HepG2 (cell line): ENCODE data around the gene FOLR2.

ENCODE experiments used
- ADNP ChIP-seq: sonication (generic); formaldehyde crosslinking; IDR thresholded peaks from 2 replicates; pipeline ENCODE4 v1.4.0; 2020; ENCODE audit warnings: missing genetic modification reagents
- ESRRA ChIP-seq: sonication (generic); formaldehyde crosslinking; IDR thresholded peaks from 2 replicates; pipeline ENCODE4 v1.5.1; 2020; ENCODE audit warnings: mild to moderate bottlenecking, low read depth, missing genetic modification reagents
- HIVEP1 ChIP-seq: sonication (generic); formaldehyde crosslinking; IDR thresholded peaks from 2 replicates; pipeline ENCODE4 v1.4.0; 2020; ENCODE audit warnings: mild to moderate bottlenecking, missing genetic modification reagents
- TEAD2 ChIP-seq: sonication (generic); formaldehyde crosslinking; IDR thresholded peaks from 2 replicates; pipeline ENCODE4 v1.9.0; 2021; ENCODE audit warnings: missing genetic modification reagents
- TP53 ChIP-seq: sonication (generic); formaldehyde crosslinking; conservative IDR thresholded peaks from 2 replicates; pipeline ENCODE4 v1.4.0; 2020; ENCODE audit warnings: missing genetic modification reagents
- ZNF605 ChIP-seq: sonication (generic); formaldehyde crosslinking; IDR thresholded peaks from 2 replicates; pipeline ENCODE4 v1.8.0; 2022; ENCODE audit warnings: mild to moderate bottlenecking, missing genetic modification reagents
- TF ChIP-seq, protein P1 (sequence below): sonication (generic); formaldehyde crosslinking; IDR thresholded peaks from 2 replicates; pipeline ENCODE4 v1.4.0; 2020; ENCODE audit warnings: mild to moderate bottlenecking, low read depth, missing genetic modification reagents
- TF ChIP-seq, protein P2 (sequence below): sonication (generic); formaldehyde crosslinking; IDR thresholded peaks from 2 replicates; pipeline ENCODE4 v1.4.0; 2020; ENCODE audit warnings: missing genetic modification reagents, borderline replicate concordance

DNA sequence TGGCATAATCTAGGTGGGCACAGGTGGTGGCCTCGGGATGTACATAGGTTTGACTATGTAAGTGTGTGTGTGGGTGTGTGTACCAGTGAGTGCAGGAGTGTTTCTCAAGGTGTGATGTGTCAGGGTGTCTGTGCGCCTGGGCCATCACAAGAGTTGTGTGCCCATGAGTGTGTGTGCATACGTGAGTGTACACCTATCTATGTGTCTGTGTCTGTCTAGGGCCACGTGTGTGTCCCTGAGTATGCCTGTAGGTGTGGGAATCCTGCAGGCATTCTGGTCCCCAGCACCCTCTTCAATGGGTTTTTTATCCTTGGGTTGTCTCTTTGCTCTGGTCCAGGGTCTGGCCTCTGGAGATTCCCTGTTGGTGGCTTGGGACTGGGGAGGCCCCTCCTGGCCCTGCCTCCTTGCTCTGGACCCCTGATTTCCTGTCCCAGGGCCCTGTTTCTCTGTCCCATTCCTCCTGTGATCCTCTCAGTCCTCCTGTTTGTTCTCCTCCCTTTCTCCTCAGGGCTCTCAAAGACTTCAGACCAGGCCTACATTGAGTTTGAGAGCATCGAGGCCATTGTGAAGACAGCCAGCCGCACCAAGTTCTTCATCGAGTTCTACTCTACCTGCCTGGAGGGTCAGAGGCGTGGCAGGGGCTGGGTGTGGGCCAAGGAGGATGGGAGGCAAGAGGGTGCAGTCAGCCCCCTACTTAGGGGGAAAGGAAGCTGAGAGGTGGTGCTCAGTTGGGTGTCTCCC, 17.3 kb downstream of the FOLR2 start:
- TF ChIP-seq TEAD2 (no peak), ZNF605 (CRISPR knock-in tag) (no peak), ESRRA (CRISPR knock-in tag) (no peak), ADNP (CRISPR knock-in tag) (no peak), TP53 (CRISPR knock-in tag) (no peak), HIVEP1 (CRISPR knock-in tag) (no peak)
- TF ChIP-seq, protein P1, sequence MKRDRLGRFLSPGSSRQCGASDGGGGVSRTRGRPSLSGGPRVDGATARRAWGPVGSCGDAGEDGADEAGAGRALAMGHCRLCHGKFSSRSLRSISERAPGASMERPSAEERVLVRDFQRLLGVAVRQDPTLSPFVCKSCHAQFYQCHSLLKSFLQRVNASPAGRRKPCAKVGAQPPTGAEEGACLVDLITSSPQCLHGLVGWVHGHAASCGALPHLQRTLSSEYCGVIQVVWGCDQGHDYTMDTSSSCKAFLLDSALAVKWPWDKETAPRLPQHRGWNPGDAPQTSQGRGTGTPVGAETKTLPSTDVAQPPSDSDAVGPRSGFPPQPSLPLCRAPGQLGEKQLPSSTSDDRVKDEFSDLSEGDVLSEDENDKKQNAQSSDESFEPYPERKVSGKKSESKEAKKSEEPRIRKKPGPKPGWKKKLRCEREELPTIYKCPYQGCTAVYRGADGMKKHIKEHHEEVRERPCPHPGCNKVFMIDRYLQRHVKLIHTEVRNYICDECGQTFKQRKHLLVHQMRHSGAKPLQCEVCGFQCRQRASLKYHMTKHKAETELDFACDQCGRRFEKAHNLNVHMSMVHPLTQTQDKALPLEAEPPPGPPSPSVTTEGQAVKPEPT (CRISPR knock-in tag) = no peak
- TF ChIP-seq, protein P2, sequence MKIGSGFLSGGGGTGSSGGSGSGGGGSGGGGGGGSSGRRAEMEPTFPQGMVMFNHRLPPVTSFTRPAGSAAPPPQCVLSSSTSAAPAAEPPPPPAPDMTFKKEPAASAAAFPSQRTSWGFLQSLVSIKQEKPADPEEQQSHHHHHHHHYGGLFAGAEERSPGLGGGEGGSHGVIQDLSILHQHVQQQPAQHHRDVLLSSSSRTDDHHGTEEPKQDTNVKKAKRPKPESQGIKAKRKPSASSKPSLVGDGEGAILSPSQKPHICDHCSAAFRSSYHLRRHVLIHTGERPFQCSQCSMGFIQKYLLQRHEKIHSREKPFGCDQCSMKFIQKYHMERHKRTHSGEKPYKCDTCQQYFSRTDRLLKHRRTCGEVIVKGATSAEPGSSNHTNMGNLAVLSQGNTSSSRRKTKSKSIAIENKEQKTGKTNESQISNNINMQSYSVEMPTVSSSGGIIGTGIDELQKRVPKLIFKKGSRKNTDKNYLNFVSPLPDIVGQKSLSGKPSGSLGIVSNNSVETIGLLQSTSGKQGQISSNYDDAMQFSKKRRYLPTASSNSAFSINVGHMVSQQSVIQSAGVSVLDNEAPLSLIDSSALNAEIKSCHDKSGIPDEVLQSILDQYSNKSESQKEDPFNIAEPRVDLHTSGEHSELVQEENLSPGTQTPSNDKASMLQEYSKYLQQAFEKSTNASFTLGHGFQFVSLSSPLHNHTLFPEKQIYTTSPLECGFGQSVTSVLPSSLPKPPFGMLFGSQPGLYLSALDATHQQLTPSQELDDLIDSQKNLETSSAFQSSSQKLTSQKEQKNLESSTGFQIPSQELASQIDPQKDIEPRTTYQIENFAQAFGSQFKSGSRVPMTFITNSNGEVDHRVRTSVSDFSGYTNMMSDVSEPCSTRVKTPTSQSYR (CRISPR knock-in tag) = no peak
